ENCODE data around the gene GJB5. TPM values are rescaled to one million over a fixed set of nuclear protein-coding genes. Genes with fewer than 3 reads are reported as not detected.

The GJB5 gene
- total and polyA plus RNA-seq, 2 experiments from 2014 or later = not detected

DNA sequence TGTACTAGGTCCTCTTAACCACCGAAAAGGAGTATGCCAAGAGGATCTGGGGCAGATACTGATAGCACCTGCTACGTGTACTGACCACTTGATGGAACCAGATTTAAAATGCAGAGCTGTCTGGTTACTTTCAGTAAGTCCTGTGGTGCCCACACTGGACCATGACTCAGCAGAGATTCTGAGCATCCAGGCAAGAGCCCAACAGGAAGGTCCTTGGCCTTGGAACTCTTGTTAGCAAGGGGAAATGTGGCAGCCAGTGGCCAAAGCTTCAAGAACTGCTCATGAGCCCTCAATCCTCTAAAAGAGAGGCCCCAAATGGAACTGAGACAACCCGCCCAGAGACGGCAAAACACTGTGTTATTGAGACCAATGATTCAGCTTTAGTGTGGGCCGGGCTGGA, 4.2 kb upstream of the GJB5 start:
- DNase-seq (ENCODE audit: low read depth in 1 of 2, low spot score in 1 of 2) = no peak
- H3K27me3 ChIP-seq = no peaks in the 10 kb centered on the region
- H3K27ac ChIP-seq = no peak overlapping the region
- H3K4me1 ChIP-seq (ENCODE audit: low read depth) = no peaks in the 10 kb centered on the region
- no peaks in the 10 kb centered on the region for H3K36me3 ChIP-seq
- H3K4me3 ChIP-seq = no peak overlapping the region
- TF ChIP-seq, protein P1, sequence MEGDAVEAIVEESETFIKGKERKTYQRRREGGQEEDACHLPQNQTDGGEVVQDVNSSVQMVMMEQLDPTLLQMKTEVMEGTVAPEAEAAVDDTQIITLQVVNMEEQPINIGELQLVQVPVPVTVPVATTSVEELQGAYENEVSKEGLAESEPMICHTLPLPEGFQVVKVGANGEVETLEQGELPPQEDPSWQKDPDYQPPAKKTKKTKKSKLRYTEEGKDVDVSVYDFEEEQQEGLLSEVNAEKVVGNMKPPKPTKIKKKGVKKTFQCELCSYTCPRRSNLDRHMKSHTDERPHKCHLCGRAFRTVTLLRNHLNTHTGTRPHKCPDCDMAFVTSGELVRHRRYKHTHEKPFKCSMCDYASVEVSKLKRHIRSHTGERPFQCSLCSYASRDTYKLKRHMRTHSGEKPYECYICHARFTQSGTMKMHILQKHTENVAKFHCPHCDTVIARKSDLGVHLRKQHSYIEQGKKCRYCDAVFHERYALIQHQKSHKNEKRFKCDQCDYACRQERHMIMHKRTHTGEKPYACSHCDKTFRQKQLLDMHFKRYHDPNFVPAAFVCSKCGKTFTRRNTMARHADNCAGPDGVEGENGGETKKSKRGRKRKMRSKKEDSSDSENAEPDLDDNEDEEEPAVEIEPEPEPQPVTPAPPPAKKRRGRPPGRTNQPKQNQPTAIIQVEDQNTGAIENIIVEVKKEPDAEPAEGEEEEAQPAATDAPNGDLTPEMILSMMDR (IDR thresholded peaks at IDR 0.05; ENCODE audit: low read depth, low read length) = no peak
- H3K9me3 ChIP-seq (ENCODE audit: low read depth) = no peaks in the 10 kb centered on the region

DNA sequence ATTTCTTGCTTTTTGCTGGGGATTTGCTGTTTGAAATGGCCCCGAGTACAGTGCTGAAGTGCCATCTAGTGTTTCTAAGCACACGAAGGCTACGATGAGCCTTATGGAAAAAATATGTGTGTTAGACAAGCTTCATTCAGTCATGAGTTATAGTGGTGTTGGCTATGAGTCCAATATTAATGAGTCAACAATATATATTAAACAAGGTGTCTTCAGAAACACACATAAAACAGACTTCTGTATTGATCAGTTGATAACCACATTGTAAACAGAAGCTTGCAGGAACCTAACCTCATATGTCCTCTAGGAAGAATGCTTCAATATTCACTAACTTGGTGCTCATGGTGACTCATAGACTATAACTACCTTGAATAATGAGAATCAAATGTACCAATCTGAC, 1.7 kb upstream of the GJB5 start:
- no peaks in the 10 kb centered on the region for H3K27me3 ChIP-seq
- TF ChIP-seq, protein P1 (IDR thresholded peaks at IDR 0.05; ENCODE audit: low read depth, low read length) = no peak
- no peak for DNase-seq (ENCODE audit: low read depth in 1 of 2, low spot score in 1 of 2)
- H3K4me1 ChIP-seq (ENCODE audit: low read depth) = no peaks in the 10 kb centered on the region
- H3K27ac ChIP-seq = no peak overlapping the region
- no peak overlapping the region for H3K4me3 ChIP-seq
- no peaks in the 10 kb centered on the region for H3K36me3 ChIP-seq
- H3K9me3 ChIP-seq (ENCODE audit: low read depth) = no peaks in the 10 kb centered on the region

DNA sequence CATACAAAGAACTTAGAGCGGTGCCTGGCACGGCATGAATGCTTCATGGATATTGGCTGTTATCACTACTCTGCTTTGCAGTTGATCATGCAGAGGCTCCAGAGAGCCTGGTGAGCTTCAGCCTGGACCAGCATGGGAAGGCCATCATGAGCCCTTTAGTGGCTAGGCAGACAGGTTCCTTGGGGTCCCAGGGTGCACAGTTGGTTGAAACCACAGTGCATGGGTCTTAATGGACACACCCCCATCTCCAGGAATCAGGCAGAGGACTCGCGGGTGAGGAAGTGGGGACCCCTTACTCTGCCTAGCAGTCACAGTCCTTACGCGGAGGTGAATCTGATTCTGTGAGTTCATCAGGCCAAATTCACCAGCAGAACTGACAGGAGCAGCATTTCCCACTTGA, 1.1 kb downstream of the GJB5 start:
- H3K27ac ChIP-seq = no peak overlapping the region
- H3K36me3 ChIP-seq = no peaks in the 10 kb centered on the region
- no peaks in the 10 kb centered on the region for H3K9me3 ChIP-seq (ENCODE audit: low read depth)
- TF ChIP-seq, protein P1 (IDR thresholded peaks at IDR 0.05; ENCODE audit: low read depth, low read length) = no peak
- no peaks in the 10 kb centered on the region for H3K27me3 ChIP-seq
- H3K4me1 ChIP-seq (ENCODE audit: low read depth) = no peaks in the 10 kb centered on the region
- DNase-seq (ENCODE audit: low read depth in 1 of 2, low spot score in 1 of 2) = no peak
- no peak overlapping the region for H3K4me3 ChIP-seq

DNA sequence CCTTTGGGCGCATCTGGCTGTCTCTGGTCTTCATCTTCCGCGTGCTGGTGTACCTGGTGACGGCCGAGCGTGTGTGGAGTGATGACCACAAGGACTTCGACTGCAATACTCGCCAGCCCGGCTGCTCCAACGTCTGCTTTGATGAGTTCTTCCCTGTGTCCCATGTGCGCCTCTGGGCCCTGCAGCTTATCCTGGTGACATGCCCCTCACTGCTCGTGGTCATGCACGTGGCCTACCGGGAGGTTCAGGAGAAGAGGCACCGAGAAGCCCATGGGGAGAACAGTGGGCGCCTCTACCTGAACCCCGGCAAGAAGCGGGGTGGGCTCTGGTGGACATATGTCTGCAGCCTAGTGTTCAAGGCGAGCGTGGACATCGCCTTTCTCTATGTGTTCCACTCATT, 2.5 kb downstream of the GJB5 start:
- no peaks in the 10 kb centered on the region for H3K36me3 ChIP-seq
- no peaks in the 10 kb centered on the region for H3K4me1 ChIP-seq (ENCODE audit: low read depth)
- no peaks in the 10 kb centered on the region for H3K9me3 ChIP-seq (ENCODE audit: low read depth)
- DNase-seq (ENCODE audit: low read depth in 1 of 2, low spot score in 1 of 2) = no peak
- H3K27me3 ChIP-seq = no peaks in the 10 kb centered on the region
- no peak overlapping the region for H3K4me3 ChIP-seq
- TF ChIP-seq, protein P1 (IDR thresholded peaks at IDR 0.05; ENCODE audit: low read depth, low read length) = no peak
- no peak overlapping the region for H3K27ac ChIP-seq

DNA sequence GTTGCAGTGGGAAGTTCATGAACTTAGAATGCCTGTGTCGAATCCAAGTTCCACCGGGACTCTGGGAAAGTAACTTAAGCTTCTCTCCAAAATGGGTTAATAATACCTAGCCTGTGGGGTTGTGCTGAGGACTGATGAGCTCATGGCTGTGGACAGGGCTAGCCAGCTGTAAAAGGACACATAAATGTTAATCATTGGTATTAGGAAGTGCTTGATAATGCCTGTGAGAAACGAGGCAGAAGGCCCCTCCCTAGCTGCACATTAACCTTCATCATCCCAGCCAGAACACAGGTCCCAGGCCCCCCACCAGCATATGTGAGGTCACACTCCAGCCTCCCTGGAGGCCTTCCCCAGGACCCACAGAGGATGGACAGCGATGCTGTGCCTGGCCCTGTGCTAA, 3.9 kb downstream of the GJB5 start:
- Histone ChIP-seq H3K9me3 (ENCODE audit: low read depth) (no peaks in the 10 kb centered on the region), H3K36me3 (no peaks in the 10 kb centered on the region), H3K27me3 (no peaks in the 10 kb centered on the region), H3K4me3 (no peak overlapping the region), H3K4me1 (ENCODE audit: low read depth) (no peaks in the 10 kb centered on the region), H3K27ac (no peak overlapping the region)
- TF ChIP-seq, protein P1 (IDR thresholded peaks at IDR 0.05; ENCODE audit: low read depth, low read length) = no peak
- no peak for DNase-seq (ENCODE audit: low read depth in 1 of 2, low spot score in 1 of 2)
